ENCODE results near the gene CES2.

- TF ChIP-seq EZH2 (IDR thresholded peaks at IDR 0.05; ENCODE audit: borderline replicate concordance, insufficient read depth, low read depth, low read length, poor library complexity, severe bottlenecking) (no peak), CTCF (IDR thresholded peaks at IDR 0.05) (no peak)
Observed at GRCh38 chr16:66946974-66947301, 11.6 kb downstream of the CES2 start.

Measured in B cell (primary cell).